ENCODE data around the gene RNF180.

RNF180 gene

DNA sequence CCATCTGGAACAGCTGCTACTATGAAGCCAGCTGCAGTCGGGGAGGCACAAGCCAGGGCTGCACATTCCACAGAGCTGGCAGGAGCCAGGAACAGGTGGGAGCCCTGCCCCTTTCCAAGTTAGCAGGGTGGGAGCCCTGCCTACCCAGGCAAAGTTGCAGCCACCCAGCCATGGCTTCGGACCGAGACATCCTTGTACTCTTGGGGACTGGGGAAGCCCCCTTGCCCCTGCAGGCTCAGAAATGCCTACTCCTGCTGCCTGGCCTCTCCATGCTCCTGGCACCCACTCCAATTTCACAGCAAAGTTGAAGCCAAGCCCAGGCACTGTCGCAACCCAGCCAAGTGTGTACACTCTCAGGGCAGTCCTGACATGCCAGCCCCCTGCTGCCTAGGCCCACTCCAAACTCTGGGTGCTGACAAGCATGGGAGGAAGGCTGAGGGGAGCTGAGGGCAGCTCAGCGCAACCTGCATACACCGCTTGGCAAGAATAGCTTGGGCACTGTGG, 165.1 kb downstream of the RNF180 start:
- Histone ChIP-seq H2AK5ac (ENCODE audit: low read length, severe bottlenecking) (no peak overlapping the region), H2BK15ac (ENCODE audit: low read depth, poor library complexity, severe bottlenecking) (no peak overlapping the region), H3K27ac (ENCODE audit: low read length, poor library complexity, severe bottlenecking) (no peak overlapping the region), H3K36me3 (ENCODE audit: control insufficient read depth in 1 of 2, insufficient read depth in 2 of 2, low read depth in 1 of 2, low read length in 2 of 2) (peaks cover 0 to 12% of the 10 kb centered on the region in 2 experiments), H2BK12ac (ENCODE audit: low read length in 2 of 2) (no peak overlapping the region), H2AFZ (ENCODE audit: low read depth, low read length) (no peak overlapping the region), H3K9me3 (ENCODE audit: control insufficient read depth, low read length) (peaks cover 28% of the 10 kb centered on the region), H4K8ac (ENCODE audit: low read length) (no peak overlapping the region), H3K14ac (ENCODE audit: low read length in 2 of 2) (no peak overlapping the region), H2BK5ac (ENCODE audit: low read depth, low read length, poor library complexity, severe bottlenecking) (no peak overlapping the region), H4K91ac (ENCODE audit: low read length) (no peak overlapping the region), H3K4me3 (ENCODE audit: insufficient read depth in 1 of 2, low read depth in 1 of 2, low read length in 2 of 2) (no peak overlapping the region), H3K9ac (ENCODE audit: low read length) (no peak overlapping the region), H3K4me1 (ENCODE audit: control insufficient read depth, insufficient read depth, low read depth, low read length) (peaks cover 4% of the 10 kb centered on the region), H3K18ac (ENCODE audit: low read depth in 1 of 2, low read length in 2 of 2) (no peak overlapping the region), H3K4ac (ENCODE audit: low read depth in 1 of 2, low read length in 2 of 2) (no peak overlapping the region), H3K79me1 (replicated peaks; ENCODE audit: low read length, poor library complexity, severe bottlenecking) (no peaks in the 10 kb centered on the region), H3K23ac (ENCODE audit: low read length in 2 of 2) (no peak overlapping the region), H3K27me3 (ENCODE audit: control insufficient read depth in 1 of 2, insufficient read depth in 1 of 2, low read length in 2 of 2) (no peaks in the 10 kb centered on the region), H3K4me2 (ENCODE audit: low read length, poor library complexity, severe bottlenecking) (no peak overlapping the region), H2BK120ac (ENCODE audit: low read depth, low read length) (no peak overlapping the region)
- 91% methylated on average over 6 of the region's 6 CpGs for WGBS
- no peak for DNase-seq

GRCh38 chr5:64331597-64332277, 166.1 kb downstream of the RNF180 start:
- H3K9ac ChIP-seq (ENCODE audit: low read length) = no peak overlapping the region
- 93% methylated on average over 9 of the region's 9 CpGs for WGBS
- no peak overlapping the region for H3K4ac ChIP-seq (ENCODE audit: low read depth in 1 of 2, low read length in 2 of 2)
- H2BK12ac ChIP-seq (ENCODE audit: low read length in 2 of 2) = no peak overlapping the region
- DNase-seq = no peak
- H3K23ac ChIP-seq (ENCODE audit: low read length in 2 of 2) = no peak overlapping the region
- no peaks in the 10 kb centered on the region for H3K79me1 ChIP-seq (replicated peaks; ENCODE audit: low read length, poor library complexity, severe bottlenecking)
- no peak overlapping the region for H2BK120ac ChIP-seq (ENCODE audit: low read depth, low read length)
- peaks cover 20% of the 10 kb centered on the region for H3K9me3 ChIP-seq (ENCODE audit: control insufficient read depth, low read length)
- no peak overlapping the region for H2AK5ac ChIP-seq (ENCODE audit: low read length, severe bottlenecking)
- peak overlapping the region in 1 of 2 experiments; percentile 11 for H3K4me3 ChIP-seq (ENCODE audit: insufficient read depth in 1 of 2, low read depth in 1 of 2, low read length in 2 of 2)
- peak overlapping the region in 1 of 2 experiments; percentile 79 for H3K14ac ChIP-seq (ENCODE audit: low read length in 2 of 2)
- peak overlapping the region; percentile 34 for H4K91ac ChIP-seq (ENCODE audit: low read length)
- H2BK5ac ChIP-seq (ENCODE audit: low read depth, low read length, poor library complexity, severe bottlenecking) = no peak overlapping the region
- H2AFZ ChIP-seq (ENCODE audit: low read depth, low read length) = no peak overlapping the region
- peaks cover 0 to 12% of the 10 kb centered on the region in 2 experiments for H3K36me3 ChIP-seq (ENCODE audit: control insufficient read depth in 1 of 2, insufficient read depth in 2 of 2, low read depth in 1 of 2, low read length in 2 of 2)
- peaks cover 4% of the 10 kb centered on the region for H3K4me1 ChIP-seq (ENCODE audit: control insufficient read depth, insufficient read depth, low read depth, low read length)
- H3K27me3 ChIP-seq (ENCODE audit: control insufficient read depth in 1 of 2, insufficient read depth in 1 of 2, low read length in 2 of 2) = no peaks in the 10 kb centered on the region
- no peak overlapping the region for H3K4me2 ChIP-seq (ENCODE audit: low read length, poor library complexity, severe bottlenecking)
- H3K27ac ChIP-seq (ENCODE audit: low read length, poor library complexity, severe bottlenecking) = no peak overlapping the region
- H4K8ac ChIP-seq (ENCODE audit: low read length) = no peak overlapping the region
- no peak overlapping the region for H3K18ac ChIP-seq (ENCODE audit: low read depth in 1 of 2, low read length in 2 of 2)
- H2BK15ac ChIP-seq (ENCODE audit: low read depth, poor library complexity, severe bottlenecking) = no peak overlapping the region

- no peaks in the 10 kb centered on the region for H3K79me1 ChIP-seq (replicated peaks; ENCODE audit: low read length, poor library complexity, severe bottlenecking)
- no peak overlapping the region for H2BK5ac ChIP-seq (ENCODE audit: low read depth, low read length, poor library complexity, severe bottlenecking)
- H4K91ac ChIP-seq (ENCODE audit: low read length) = no peak overlapping the region
- no peak overlapping the region for H3K4ac ChIP-seq (ENCODE audit: low read depth in 1 of 2, low read length in 2 of 2)
- peaks cover 4% of the 10 kb centered on the region for H3K4me1 ChIP-seq (ENCODE audit: control insufficient read depth, insufficient read depth, low read depth, low read length)
- H2BK12ac ChIP-seq (ENCODE audit: low read length in 2 of 2) = no peak overlapping the region
- no peak overlapping the region for H4K8ac ChIP-seq (ENCODE audit: low read length)
- no peak overlapping the region for H3K9ac ChIP-seq (ENCODE audit: low read length)
- no peak overlapping the region for H2BK120ac ChIP-seq (ENCODE audit: low read depth, low read length)
- H3K14ac ChIP-seq (ENCODE audit: low read length in 2 of 2) = no peak overlapping the region
- H2BK15ac ChIP-seq (ENCODE audit: low read depth, poor library complexity, severe bottlenecking) = no peak overlapping the region
- no peak for DNase-seq
- H2AK5ac ChIP-seq (ENCODE audit: low read length, severe bottlenecking) = no peak overlapping the region
- H2AFZ ChIP-seq (ENCODE audit: low read depth, low read length) = no peak overlapping the region
- no peak overlapping the region for H3K18ac ChIP-seq (ENCODE audit: low read depth in 1 of 2, low read length in 2 of 2)
- H3K23ac ChIP-seq (ENCODE audit: low read length in 2 of 2) = no peak overlapping the region
- peaks cover 0 to 12% of the 10 kb centered on the region in 2 experiments for H3K36me3 ChIP-seq (ENCODE audit: control insufficient read depth in 1 of 2, insufficient read depth in 2 of 2, low read depth in 1 of 2, low read length in 2 of 2)
- no peak overlapping the region for H3K4me2 ChIP-seq (ENCODE audit: low read length, poor library complexity, severe bottlenecking)
- no peak overlapping the region for H3K27ac ChIP-seq (ENCODE audit: low read length, poor library complexity, severe bottlenecking)
- H3K4me3 ChIP-seq (ENCODE audit: insufficient read depth in 1 of 2, low read depth in 1 of 2, low read length in 2 of 2) = no peak overlapping the region
- H3K27me3 ChIP-seq (ENCODE audit: control insufficient read depth in 1 of 2, insufficient read depth in 1 of 2, low read length in 2 of 2) = no peaks in the 10 kb centered on the region
- peaks cover 4% of the 10 kb centered on the region for H3K9me3 ChIP-seq (ENCODE audit: control insufficient read depth, low read length)
- 88% methylated on average over 1 of the region's 2 CpGs for WGBS
These were observed 168.2 kb downstream of the RNF180 start for GRCh38 chr5:64333886-64334285.

DNA sequence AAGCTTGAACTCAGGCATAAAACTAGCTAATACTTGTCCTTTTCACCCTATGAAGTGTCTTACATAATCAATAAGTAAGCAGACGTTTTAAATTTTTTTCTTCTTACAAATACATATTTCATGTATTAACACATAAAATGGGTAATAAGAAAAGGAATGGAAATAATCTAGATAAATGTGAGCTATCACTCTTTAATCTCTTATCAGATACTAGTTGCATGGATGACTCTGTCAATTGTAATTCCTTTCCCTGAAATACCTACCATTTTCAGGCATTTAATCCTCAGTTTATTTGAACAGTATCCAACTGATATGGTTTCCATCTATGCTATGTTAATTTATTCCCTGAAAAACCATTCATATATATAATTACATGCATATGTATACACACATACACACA, 174.1 kb downstream of the RNF180 start:
- H2AFZ ChIP-seq (ENCODE audit: low read depth, low read length) = no peak overlapping the region
- H3K14ac ChIP-seq (ENCODE audit: low read length in 2 of 2) = no peak overlapping the region
- DNase-seq = no peak
- no CpG with 5 or more reads among the region's 1 CpG for WGBS
- no peak overlapping the region for H3K9ac ChIP-seq (ENCODE audit: low read length)
- H2AK5ac ChIP-seq (ENCODE audit: low read length, severe bottlenecking) = no peak overlapping the region
- H3K4me3 ChIP-seq (ENCODE audit: insufficient read depth in 1 of 2, low read depth in 1 of 2, low read length in 2 of 2) = no peak overlapping the region
- no peak overlapping the region for H3K4ac ChIP-seq (ENCODE audit: low read depth in 1 of 2, low read length in 2 of 2)
- H3K23ac ChIP-seq (ENCODE audit: low read length in 2 of 2) = no peak overlapping the region
- H2BK120ac ChIP-seq (ENCODE audit: low read depth, low read length) = no peak overlapping the region
- no peak overlapping the region for H2BK12ac ChIP-seq (ENCODE audit: low read length in 2 of 2)
- no peak overlapping the region for H4K8ac ChIP-seq (ENCODE audit: low read length)
- no peak overlapping the region for H4K91ac ChIP-seq (ENCODE audit: low read length)
- no peak overlapping the region for H3K4me2 ChIP-seq (ENCODE audit: low read length, poor library complexity, severe bottlenecking)
- H3K36me3 ChIP-seq (ENCODE audit: control insufficient read depth in 1 of 2, insufficient read depth in 2 of 2, low read depth in 1 of 2, low read length in 2 of 2) = no peaks in the 10 kb centered on the region
- no peak overlapping the region for H2BK15ac ChIP-seq (ENCODE audit: low read depth, poor library complexity, severe bottlenecking)
- H3K9me3 ChIP-seq (ENCODE audit: control insufficient read depth, low read length) = peaks cover 32% of the 10 kb centered on the region
- H3K18ac ChIP-seq (ENCODE audit: low read depth in 1 of 2, low read length in 2 of 2) = no peak overlapping the region
- H3K79me1 ChIP-seq (replicated peaks; ENCODE audit: low read length, poor library complexity, severe bottlenecking) = no peaks in the 10 kb centered on the region
- H3K27ac ChIP-seq (ENCODE audit: low read length, poor library complexity, severe bottlenecking) = no peak overlapping the region
- no peaks in the 10 kb centered on the region for H3K27me3 ChIP-seq (ENCODE audit: control insufficient read depth in 1 of 2, insufficient read depth in 1 of 2, low read length in 2 of 2)
- no peaks in the 10 kb centered on the region for H3K4me1 ChIP-seq (ENCODE audit: control insufficient read depth, insufficient read depth, low read depth, low read length)
- H2BK5ac ChIP-seq (ENCODE audit: low read depth, low read length, poor library complexity, severe bottlenecking) = no peak overlapping the region

All from mesenchymal stem cell (in vitro differentiated cells and primary cell).